GM12865 (cell line): Measurements from ENCODE around the gene GUCY2D.

Experiments
- DNase-seq: peaks from one replicate; pipeline ENCODE4 v3.0.0; 2010; ENCODE audit warnings: low read depth
- H3K4me3 ChIP-seq: 2 replicates; pipeline ENCODE4 v1.5.1; 2011; ENCODE audit warnings: mild to moderate bottlenecking, low read depth, low read length, control low read depth
- CTCF ChIP-seq: IDR thresholded peaks from 2 replicates; pipeline ENCODE4 v1.5.1; 2011; ENCODE audit warnings: low read length, control low read depth, low read depth, inconsistent platforms; ENCODE audit not compliant: insufficient read depth; ENCODE audit errors: missing control alignments

Gene GUCY2D

GRCh38 chr17:7982173-7982572 is 20.2 kb upstream of the GUCY2D start:
- TF ChIP-seq CTCF, result no peak
- no peak for DNase-seq
- H3K4me3 ChIP-seq, result no peak overlapping the region

- no peak for DNase-seq
- H3K4me3 ChIP-seq, result no peak overlapping the region
- TF ChIP-seq CTCF, result no peak
Observed at GRCh38 chr17:7982666-7983065, 19.7 kb upstream of the GUCY2D start.

- no peak for DNase-seq
Observed at GRCh38 chr17:7984904-7985303, 17.5 kb upstream of the GUCY2D start.

GRCh38 chr17:7987112-7987893 is 15.1 kb upstream of the GUCY2D start:
- TF ChIP-seq CTCF, result no peak
- H3K4me3 ChIP-seq, result no peak overlapping the region
- DNase-seq, result no peak

More at GRCh38 chr17:7984904-7985303, 17.5 kb upstream of the GUCY2D start:
- no peak for TF ChIP-seq CTCF
- no peak overlapping the region for H3K4me3 ChIP-seq

- DNase-seq, result peak; percentile 88
- no peak overlapping the region for H3K4me3 ChIP-seq
- peak; percentile 52 for TF ChIP-seq CTCF
Observed at GRCh38 chr17:7988750-7989178, 13.7 kb upstream of the GUCY2D start.

GRCh38 chr17:7989781-7990655 is 12.4 kb upstream of the GUCY2D start:
- peak; percentile 86 for DNase-seq
- peak; percentile 97 for TF ChIP-seq CTCF

GRCh38 chr17:7992516-7992915 is 9.9 kb upstream of the GUCY2D start:
- DNase-seq, result no peak
- no peak for TF ChIP-seq CTCF

More at GRCh38 chr17:7989781-7990655, 12.4 kb upstream of the GUCY2D start:
- peak overlapping the region; percentile 60 for H3K4me3 ChIP-seq

More at GRCh38 chr17:7992516-7992915, 9.9 kb upstream of the GUCY2D start:
- no peak overlapping the region for H3K4me3 ChIP-seq
